Measurements from ENCODE around the gene CDKAL1.

DNA sequence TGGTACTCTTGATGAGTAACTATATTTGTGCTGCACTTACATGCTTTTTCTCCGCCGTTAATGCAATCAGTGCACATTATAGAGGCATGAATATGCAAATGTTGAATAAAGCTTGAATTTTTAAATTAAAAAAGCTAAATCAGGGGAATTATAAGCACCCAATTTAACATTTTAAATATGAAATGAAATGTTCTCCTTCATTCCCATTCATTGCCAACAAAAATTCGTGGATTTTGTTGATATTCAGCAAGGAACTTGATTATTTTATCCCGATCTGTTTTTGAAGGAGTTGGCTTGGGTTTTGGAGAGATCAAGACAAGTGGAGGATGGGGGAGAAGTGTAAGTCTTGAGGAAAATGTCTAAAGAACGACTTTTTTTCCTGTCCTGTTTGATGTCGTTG, 740.6 kb downstream of the CDKAL1 start:
- TF ChIP-seq, protein P1, sequence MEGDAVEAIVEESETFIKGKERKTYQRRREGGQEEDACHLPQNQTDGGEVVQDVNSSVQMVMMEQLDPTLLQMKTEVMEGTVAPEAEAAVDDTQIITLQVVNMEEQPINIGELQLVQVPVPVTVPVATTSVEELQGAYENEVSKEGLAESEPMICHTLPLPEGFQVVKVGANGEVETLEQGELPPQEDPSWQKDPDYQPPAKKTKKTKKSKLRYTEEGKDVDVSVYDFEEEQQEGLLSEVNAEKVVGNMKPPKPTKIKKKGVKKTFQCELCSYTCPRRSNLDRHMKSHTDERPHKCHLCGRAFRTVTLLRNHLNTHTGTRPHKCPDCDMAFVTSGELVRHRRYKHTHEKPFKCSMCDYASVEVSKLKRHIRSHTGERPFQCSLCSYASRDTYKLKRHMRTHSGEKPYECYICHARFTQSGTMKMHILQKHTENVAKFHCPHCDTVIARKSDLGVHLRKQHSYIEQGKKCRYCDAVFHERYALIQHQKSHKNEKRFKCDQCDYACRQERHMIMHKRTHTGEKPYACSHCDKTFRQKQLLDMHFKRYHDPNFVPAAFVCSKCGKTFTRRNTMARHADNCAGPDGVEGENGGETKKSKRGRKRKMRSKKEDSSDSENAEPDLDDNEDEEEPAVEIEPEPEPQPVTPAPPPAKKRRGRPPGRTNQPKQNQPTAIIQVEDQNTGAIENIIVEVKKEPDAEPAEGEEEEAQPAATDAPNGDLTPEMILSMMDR (IDR thresholded peaks at IDR 0.05), result no peak
- no peak for TF ChIP-seq POLR2AphosphoS5 (IDR thresholded peaks at IDR 0.05)

Data from prostate gland (tissue), 2 donors.